GM18951 (cell line): ENCODE data around the gene TRIM17.

Experiments
- POLR2A ChIP-seq: IDR thresholded peaks from 4 replicates; pipeline ENCODE4 v1.6.1; 2011; ENCODE audit warnings: mild to moderate bottlenecking; ENCODE audit not compliant: insufficient read length, insufficient read depth; ENCODE audit errors: extremely low read depth
- in situ Hi-C: fragments of 300-500 bp; cut with MboI; formaldehyde crosslinking; loops from one replicate; pipeline ENCODE4 v1.12.0; 2022; ENCODE audit warnings: low sequenced_read_pairs, mixed read lengths, inconsistent platforms; ENCODE audit not compliant: unreplicated experiment

Gene TRIM17

DNA sequence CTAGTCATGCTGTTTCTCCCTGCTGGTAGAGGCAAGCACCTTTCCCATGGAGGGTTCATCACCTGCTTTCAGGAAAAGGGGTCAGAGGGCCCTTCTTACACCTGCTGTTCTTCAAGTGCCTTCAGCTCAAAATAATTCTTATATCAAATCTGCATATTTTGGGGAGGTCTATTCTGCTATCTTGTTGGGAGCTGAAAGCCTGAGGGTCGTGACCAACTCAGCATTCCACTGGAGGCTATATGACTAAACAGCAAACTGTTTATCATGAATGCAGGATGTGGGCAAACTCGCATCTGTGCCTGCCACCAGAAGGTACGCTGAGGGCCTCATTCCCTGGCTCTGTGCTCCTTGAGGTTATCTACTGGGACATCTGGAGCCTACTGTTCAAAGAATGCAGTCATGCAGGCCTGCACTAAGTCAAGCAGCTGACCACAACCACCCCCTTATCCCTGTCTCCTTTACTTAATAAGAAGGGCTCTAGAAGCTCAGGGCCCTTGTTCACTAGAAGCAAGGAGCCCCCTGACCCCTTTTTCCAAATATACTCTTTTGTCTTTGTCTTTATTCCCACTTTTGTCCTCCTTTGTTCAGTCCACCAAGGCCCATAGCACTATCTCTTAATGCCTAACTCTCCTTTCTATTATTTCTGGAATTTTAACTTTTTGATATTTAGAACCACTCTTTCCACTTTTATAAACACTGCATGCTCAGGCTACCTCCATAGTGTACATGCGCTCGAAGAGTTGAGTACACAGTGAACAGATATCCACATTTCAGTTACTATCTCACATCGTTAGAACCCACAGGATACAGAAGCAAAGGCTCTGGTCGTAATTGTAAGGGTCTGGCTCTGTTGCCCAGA lies 4.5 kb upstream of the TRIM17 start:
- in situ Hi-C loops: no loop called here
- TF ChIP-seq POLR2A: no peak

DNA sequence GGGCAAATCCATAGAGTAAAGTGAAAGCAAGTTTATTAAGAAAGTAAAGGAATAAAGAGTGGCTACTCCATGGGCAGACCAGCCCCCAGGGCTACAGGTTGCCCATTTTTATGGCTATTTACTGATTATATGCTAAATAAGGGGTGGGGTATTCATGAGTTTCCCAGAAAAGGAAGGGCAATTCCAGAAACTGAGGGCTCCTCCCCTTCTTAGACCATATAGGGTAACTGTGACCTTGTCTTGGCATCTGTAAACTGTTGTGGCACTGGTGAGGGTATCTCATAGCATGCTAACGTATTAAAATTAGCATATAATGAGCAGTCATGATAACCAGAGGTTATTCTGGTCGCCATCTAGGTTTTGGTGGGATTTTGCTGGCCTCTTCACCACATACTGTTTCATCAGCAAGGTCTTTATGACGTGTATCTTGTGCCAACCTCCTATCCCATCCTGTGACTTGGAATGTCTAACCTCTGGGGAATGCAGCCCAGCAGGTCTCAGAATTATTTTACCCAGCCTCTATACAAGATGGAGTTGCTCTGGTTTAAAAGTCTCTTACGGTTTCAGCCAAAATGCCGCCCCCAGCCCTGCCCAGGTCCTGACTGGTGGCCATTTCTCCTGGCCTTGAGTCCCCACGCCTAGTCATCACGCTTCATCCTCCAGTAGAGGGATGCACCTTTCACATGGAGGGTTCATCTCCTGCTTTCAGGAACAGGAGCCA lies 982 bp upstream of the TRIM17 start:
- TF ChIP-seq POLR2A: no peak
- in situ Hi-C loops: no loop called here

DNA sequence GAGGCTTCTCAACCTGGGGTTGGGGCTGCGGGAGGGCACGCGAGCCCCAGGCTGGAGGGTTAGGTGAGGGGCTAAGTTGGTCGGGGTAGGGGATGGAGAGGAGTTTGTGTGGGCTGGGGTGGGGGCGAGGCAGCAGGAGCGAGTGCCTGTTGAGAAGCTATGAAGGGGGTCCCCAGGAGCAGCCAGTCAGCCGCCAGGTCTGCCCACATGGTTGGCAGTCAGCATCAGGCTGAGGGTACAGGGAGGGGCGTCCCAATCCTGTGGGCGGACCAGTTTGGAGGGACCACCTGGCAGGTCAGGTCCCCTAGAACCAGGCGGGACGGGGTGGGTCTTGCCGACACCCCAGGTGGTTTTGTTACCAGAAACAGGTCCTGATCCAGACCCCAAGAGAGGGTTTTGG lies 400 bp upstream of the TRIM17 start:
- no peak for TF ChIP-seq POLR2A
- in situ Hi-C loops: no loop called here

DNA sequence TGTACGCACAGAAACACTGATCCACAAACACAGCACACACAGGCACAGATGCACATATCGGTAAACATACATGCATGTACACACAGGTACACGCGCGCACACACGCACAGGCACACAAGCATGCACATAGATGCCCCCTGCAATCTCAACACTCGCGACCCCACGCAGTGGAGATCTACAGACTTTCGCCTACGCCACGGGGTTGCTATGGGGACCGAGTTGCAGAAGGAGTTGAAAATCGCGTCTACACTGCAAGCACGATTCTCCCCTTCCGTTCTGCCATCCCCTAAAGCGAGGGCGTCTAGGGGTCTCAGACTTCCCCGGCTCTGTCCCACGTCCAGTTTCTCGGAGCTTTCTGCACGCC lies 826 bp downstream of the TRIM17 start:
- no peak for TF ChIP-seq POLR2A
- in situ Hi-C loops: no loop called here

DNA sequence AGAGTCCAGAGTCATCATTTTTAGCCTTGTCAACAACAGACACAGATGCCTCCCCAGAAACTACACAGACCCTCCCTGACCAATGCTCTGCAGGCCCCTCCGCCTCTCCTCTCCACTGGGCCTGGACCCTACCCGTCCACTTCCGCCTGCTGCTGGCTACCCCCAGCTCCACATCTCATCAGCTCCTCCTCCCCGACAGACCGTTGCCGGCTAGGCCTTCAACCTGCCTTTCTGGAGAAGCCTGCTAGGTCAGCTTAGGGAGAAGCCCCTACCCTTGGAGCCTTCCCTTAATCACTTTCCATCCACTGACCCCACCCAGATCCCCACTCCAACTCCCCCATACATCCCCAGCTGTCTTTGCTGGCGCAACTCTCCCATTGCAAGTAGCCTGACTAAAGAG lies 1.4 kb downstream of the TRIM17 start:
- no peak for TF ChIP-seq POLR2A
- in situ Hi-C loops: no loop called here

DNA sequence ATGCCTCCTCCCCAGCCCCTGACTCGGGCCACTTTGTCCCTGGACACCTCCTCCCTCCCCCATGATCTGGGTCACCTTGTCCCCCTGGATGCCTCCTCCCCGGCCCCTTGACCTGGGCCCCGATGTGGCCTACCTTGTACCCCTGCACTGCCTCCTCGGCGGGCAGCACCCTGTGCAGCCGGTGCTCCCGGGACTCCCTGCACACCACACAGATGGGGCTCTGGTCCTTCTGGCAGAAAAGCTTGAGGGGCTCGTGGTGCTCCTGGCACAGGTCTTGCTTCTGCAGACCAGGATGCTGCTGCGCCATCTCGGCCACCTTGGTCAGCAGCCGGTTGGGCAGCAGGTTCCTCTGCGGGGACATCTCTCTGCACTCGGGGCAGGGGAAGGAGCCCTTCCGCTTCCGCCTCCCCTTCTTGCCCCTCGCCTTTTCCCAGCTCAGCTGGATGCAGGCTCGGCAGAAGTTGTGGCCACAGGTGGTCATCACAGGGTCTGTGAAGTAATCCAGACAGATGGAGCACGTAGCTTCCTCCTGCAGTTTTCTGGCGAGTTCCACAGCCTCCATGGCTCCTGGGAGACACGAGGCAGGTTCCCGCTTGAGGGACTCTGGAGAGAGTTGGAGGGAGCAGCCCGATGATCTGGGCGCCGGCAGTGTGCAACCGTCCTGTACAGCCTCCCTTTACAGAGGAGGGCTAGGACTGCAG lies 2.0 kb downstream of the TRIM17 start:
- in situ Hi-C loops: no loop called here
- TF ChIP-seq POLR2A: no peak

DNA sequence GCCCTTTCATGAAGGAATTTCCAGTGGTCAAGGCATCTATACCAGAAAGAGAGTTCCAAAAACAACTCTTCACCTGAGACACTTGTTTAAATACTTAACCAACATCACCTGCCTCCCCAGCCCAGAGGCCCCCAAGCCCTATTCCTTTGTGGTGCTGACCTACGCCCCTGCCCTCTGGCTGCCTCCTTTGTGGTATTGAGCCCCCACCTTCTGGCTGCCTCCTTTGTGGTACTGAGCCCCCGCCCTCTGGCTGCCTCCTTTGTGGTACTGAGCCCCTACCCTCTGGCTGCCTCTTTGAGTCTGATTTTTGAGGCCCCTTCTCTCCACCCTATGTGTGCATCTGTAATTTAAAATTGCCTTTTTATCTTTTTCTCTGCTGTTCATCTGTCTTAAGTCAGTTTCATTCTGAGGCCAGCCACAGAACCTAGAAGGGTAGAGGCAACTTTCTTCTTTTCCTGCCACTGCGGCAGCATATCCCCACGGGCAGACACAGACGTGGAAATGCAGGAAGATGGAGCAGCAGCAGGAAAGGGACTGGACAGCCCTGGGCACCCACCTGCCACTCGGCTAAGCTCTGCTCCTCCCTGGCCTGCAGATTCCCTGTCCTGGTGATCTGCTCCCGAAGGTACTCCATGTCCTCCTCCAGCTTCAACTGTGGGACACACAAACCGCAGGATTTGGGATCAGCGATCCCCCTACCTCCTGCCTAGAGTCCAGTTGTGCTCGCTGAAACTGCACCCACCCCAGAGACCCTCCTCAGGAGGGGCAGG lies 3.2 kb downstream of the TRIM17 start:
- no peak for TF ChIP-seq POLR2A
- in situ Hi-C loops: no loop called here

DNA sequence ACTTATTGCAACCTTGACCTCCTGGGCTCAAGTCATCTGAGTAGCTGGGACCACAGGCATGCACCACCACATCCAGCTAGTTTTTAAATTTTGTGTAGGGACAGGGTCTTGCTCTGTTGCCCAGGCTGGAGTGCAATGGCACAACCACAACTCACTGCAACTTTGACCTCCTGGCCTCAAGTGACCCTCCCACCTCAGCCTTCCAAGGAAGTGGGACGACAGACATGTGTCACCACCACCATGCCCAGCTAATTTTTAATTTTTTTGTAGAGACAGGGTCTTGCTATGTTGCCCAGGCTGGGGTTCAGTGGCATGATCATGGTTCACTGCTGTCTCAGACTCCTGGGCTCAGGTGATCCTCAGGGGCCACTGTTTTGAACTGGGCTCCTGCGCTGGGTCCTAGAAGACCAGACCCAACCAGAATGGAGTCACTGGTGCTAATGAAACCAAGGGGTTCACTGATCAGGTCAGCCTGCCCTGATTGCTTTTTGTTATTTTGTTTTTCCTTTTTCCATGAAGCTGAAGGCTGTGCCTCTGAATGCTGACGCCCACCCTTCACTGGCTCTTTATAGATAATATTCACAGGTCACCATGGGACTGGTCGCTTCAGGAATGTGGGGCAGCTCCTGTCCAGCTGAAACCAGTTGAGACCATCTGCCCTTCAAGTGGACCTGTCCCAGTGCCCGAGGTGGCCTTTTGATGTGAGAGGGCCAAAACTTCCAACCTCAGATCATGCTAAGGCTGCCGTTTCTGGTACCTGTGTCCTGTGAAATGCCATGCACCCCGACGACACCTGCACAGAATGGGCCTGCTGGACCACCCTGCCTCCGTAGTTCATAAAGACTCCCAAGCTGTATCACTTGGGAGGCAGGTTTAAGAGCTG lies 4.9 kb downstream of the TRIM17 start:
- in situ Hi-C loops: no loop called here
- TF ChIP-seq POLR2A: no peak

DNA sequence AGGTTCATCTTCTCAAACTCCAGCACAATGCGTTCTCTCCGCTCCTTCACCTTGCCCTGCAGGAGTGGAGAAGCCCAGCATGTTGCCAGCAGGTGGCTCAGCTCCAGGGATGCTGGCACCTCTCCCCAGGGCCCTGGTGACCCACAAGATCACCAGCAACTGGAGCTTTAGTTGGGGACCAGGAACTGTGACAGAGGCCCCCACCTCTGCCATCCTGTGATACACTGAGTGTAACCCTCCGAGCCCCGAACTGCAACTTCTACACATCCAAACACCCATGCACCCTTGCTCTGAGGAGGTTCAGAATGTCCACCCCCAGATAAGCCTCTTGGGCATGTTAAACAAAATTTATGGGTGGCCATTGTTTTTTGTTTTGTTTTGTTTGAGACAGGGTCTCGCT lies 5.5 kb downstream of the TRIM17 start:
- no peak for TF ChIP-seq POLR2A
- in situ Hi-C loops: no loop called here

DNA sequence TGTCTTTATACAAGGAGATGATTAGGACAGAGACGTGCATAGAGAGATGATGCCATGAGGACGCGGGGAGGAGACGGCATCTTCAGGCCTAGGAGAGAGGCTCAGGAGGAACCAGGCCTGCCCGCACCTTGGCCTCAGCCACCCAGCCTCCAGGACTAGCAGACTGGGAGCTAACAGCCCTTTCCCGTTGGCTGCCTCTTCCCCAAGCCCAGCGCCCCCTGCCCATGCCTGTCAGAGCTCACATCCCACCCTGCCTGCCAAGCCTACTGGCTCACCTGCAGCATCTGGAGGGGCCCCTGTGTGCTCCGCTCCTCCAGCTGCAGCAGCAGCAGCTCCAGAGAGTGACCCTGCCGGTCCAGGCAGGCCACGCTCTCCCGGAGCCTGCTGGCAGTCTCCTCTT lies 6.0 kb downstream of the TRIM17 start:
- in situ Hi-C loops: no loop called here
- TF ChIP-seq POLR2A: no peak

DNA sequence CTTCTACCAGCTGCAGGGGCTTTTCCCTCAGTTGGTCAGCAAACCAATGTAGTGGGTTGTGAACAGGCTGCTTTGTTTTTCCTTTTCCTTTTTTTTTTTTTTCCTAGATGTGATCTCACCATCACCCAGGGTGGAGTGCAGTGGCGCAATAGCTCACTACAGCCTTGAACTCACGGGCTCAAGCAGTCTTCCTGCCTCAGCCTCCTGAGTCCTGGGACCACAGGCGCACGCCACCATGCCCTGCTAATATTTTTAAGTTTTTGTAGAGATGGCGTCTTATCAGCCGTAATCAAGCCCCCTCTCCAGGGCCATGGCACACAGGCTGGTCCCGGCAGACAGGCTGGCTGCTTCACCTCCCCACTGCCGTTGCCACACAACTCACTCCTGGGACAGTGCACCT lies 6.6 kb downstream of the TRIM17 start:
- no peak for TF ChIP-seq POLR2A
- in situ Hi-C loops: no loop called here
